Airway epithelial cell (primary cell): ENCODE data around the gene OR1D2. TPM values are rescaled to one million over a fixed set of nuclear protein-coding genes. Genes with fewer than 3 reads are reported as not detected.

Experiments used
- total RNA-seq: library from RNA; depleted of rRNA; stranded (reverse); fragments of >200 nt; gene quantifications from 2 replicates; pipeline ENCODE4 v1.2.3, GENCODE V29; 2015

The OR1D2 gene
- total RNA-seq, result not detected in 2 replicates

DNA sequence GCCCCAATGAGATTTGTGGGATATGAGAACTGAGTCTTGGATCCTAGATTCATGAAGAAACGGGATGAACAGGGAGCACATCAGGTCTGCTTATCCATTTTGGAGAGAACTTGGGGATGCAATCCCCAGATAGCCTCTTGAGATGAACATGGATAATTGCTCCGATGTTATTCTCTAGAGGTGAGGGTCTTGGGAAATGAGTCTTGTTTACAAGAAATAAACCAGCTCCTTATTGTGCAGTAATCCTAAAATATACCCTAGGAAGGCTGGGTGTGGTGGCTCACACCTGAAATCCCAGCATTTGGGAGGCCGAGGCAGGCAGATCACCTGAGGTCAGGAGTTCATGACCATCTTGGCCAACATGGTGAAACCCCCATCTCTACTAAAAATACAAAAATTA is at the start of gene OR1D2:
OR1D2 (minus strand) TSS at position 101 of the 400 bp plus-strand sequence. CDS start 11,426 bp downstream, outside the sequence.

GRCh38 chr17:3127451-3127850 is 23.2 kb upstream of the OR1D2 start, which contains the start of gene OR1G1:
Gene OR1G1 (minus strand): TSS chr17:3127551. CDS start chr17:3127551, 0 bp downstream.

GRCh38 chr17:3063507-3063906 is 40.7 kb downstream of the OR1D2 start, which contains the start of gene OR1D5:
Gene OR1D5 (minus strand): TSS chr17:3063607. CDS start chr17:3063607, 0 bp downstream.

Other genes with a start within 250 kb of the OR1D2 start
- not detected in 2 replicates for gene OR1D5, start 40.8 kb downstream of the OR1D2 start, total RNA-seq
- not detected in 2 replicates for gene OR1G1, start 23.1 kb upstream of the OR1D2 start, total RNA-seq
- not detected in 2 replicates for gene OR1A2, start 93.1 kb upstream of the OR1D2 start, total RNA-seq
- not detected in 2 replicates for gene OR1A1, start 103.2 kb upstream of the OR1D2 start, total RNA-seq
- not detected in 2 replicates for gene OR3A1, start 193.9 kb upstream of the OR1D2 start, total RNA-seq